HG02938 (cell line): Measurements from ENCODE around the gene TAS2R40.
"Not testable (repeated sequence)": the region's sequence is repeated elsewhere in the genome, so short reads cannot be mapped to it uniquely, and the experiment has no call there.

Source experiments
- ATAC-seq: cut with Tn5 transposase; IDR thresholded peaks from one replicate; pipeline ENCODE4 v1.9.1; 2021; ENCODE audit warnings: mild to moderate bottlenecking, moderate library complexity; ENCODE audit not compliant: unreplicated experiment

Gene TAS2R40

GRCh38 chr7:143221737-143222136, at the start of gene TAS2R40:
Gene TAS2R40, plus strand, starts transcription at chr7:143222037. Its CDS starts 42 bp downstream, at chr7:143222079.
- no peak for ATAC-seq

GRCh38 chr7:143172354-143172753, 49.5 kb upstream of the TAS2R40 start:
- no peak for ATAC-seq

- no peak for ATAC-seq
Observed at GRCh38 chr7:143176128-143176527, 45.7 kb upstream of the TAS2R40 start.

GRCh38 chr7:143177374-143178119, 44.3 kb upstream of the TAS2R40 start:
- ATAC-seq: no peak

- not testable (repeated sequence) for ATAC-seq
Observed at GRCh38 chr7:143180771-143181170, 41.1 kb upstream of the TAS2R40 start.

- ATAC-seq: no peak
Observed at GRCh38 chr7:143181349-143181748, 40.5 kb upstream of the TAS2R40 start.

GRCh38 chr7:143183024-143183423, 38.8 kb upstream of the TAS2R40 start, which contains the start of gene TAS2R39:
Gene TAS2R39, plus strand, starts transcription at chr7:143183419. Its CDS starts 0 bp downstream, at chr7:143183419.
- no peak for ATAC-seq

- no peak for ATAC-seq
Observed at GRCh38 chr7:143185551-143185950, 36.3 kb upstream of the TAS2R40 start.

GRCh38 chr7:143188994-143189393, 32.8 kb upstream of the TAS2R40 start:
- no peak for ATAC-seq

- no peak for ATAC-seq
Observed at GRCh38 chr7:143193880-143194279, 28.0 kb upstream of the TAS2R40 start.

- ATAC-seq: no peak
Observed at GRCh38 chr7:143199040-143199439, 22.8 kb upstream of the TAS2R40 start.

GRCh38 chr7:143202161-143202560, 19.7 kb upstream of the TAS2R40 start:
- no peak for ATAC-seq

GRCh38 chr7:143203386-143203785, 18.5 kb upstream of the TAS2R40 start:
- ATAC-seq: no peak

- ATAC-seq: peak; percentile 74
Observed at GRCh38 chr7:143205560-143206293, 16.1 kb upstream of the TAS2R40 start.

- ATAC-seq: no peak
Observed at GRCh38 chr7:143210541-143210940, 11.3 kb upstream of the TAS2R40 start.

- not testable (repeated sequence) for ATAC-seq
Observed at GRCh38 chr7:143213478-143213877, 8.4 kb upstream of the TAS2R40 start.

- peak; percentile 80 for ATAC-seq
Observed at GRCh38 chr7:143214789-143215679, 6.8 kb upstream of the TAS2R40 start.

GRCh38 chr7:143216151-143216550, 5.7 kb upstream of the TAS2R40 start:
- no peak for ATAC-seq

- no peak for ATAC-seq
Observed at GRCh38 chr7:143216686-143217085, 5.2 kb upstream of the TAS2R40 start.

GRCh38 chr7:143217806-143218205, 4.0 kb upstream of the TAS2R40 start:
- ATAC-seq: no peak

- ATAC-seq: no peak
Observed at GRCh38 chr7:143221286-143221685, 551 bp upstream of the TAS2R40 start.
